GM13976 (cell line): ENCODE measurements around the gene ZMIZ1.

Source experiments
- DNase-seq: peaks from one replicate; pipeline ENCODE4 v3.0.0; 2012; ENCODE audit warnings: low spot score
- in situ Hi-C: fragments of 300-500 bp; cut with MboI; formaldehyde crosslinking; loops from one replicate; pipeline ENCODE4 v1.12.0; 2022; ENCODE audit warnings: low sequenced_read_pairs, mixed read lengths, inconsistent platforms; ENCODE audit not compliant: unreplicated experiment
- TF ChIP-seq, protein P1 (sequence below): IDR thresholded peaks from 2 replicates; pipeline ENCODE4 v1.5.1; 2012; ENCODE audit warnings: borderline replicate concordance, mild to moderate bottlenecking; ENCODE audit not compliant: insufficient read depth; ENCODE audit errors: extremely low read depth, missing control alignments, control extremely low read depth

ZMIZ1 gene

DNA sequence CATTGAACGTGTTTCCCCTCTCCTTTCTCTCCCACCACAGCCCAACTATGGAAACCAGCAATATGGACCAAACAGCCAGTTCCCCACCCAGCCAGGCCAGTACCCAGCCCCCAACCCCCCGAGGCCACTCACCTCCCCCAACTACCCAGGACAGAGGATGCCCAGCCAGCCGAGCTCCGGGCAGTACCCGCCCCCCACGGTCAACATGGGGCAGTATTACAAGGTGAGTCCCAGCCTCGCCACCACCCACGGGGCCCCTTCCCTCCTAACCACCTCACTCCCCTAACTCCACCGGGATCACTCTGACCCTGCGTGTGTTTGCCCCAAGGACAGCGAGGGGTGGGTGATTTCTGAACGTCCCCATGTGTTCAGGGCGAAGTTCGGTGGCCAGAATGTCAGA, 227.7 kb downstream of the ZMIZ1 start:
- TF ChIP-seq, protein P1, sequence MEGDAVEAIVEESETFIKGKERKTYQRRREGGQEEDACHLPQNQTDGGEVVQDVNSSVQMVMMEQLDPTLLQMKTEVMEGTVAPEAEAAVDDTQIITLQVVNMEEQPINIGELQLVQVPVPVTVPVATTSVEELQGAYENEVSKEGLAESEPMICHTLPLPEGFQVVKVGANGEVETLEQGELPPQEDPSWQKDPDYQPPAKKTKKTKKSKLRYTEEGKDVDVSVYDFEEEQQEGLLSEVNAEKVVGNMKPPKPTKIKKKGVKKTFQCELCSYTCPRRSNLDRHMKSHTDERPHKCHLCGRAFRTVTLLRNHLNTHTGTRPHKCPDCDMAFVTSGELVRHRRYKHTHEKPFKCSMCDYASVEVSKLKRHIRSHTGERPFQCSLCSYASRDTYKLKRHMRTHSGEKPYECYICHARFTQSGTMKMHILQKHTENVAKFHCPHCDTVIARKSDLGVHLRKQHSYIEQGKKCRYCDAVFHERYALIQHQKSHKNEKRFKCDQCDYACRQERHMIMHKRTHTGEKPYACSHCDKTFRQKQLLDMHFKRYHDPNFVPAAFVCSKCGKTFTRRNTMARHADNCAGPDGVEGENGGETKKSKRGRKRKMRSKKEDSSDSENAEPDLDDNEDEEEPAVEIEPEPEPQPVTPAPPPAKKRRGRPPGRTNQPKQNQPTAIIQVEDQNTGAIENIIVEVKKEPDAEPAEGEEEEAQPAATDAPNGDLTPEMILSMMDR: no peak
- in situ Hi-C loops: no loop called here
- no peak for DNase-seq

DNA sequence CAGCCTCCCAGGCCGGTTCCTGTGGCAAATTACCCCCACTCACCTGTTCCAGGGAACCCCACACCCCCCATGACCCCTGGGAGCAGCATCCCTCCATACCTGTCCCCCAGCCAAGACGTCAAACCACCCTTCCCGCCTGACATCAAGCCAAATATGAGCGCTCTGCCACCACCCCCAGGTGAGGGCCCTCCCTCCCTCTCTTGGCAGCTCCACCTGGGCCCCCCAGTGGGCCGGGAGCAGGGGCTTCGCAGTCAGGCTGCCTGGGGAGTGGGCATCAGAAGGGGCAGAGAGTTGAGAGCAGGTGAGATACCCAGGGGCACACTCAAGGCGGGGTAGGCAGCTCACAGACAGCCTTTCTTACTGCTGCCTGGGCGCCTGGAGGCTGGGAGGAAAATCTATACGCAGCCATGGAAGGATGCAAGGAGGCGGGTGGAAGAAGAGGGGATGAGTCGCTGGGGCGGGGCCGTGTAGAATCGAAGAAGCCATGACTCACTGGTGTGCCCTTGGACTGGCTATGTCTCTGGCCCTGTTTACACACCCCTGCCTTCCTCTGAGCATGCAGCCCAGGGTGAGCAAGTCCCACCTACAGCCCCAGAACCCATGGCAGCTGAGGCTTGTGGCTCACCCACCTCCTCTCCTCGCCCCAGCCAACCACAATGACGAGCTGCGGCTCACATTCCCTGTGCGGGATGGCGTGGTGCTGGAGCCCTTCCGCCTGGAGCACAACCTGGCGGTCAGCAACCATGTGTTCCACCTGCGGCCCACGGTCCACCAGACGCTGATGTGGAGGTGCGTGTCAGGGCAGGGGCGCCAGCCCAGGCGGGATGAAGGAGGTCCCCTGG, 229.9 kb downstream of the ZMIZ1 start:
- no peak for DNase-seq
- in situ Hi-C loops: no loop called here
- TF ChIP-seq, protein P1: no peak

DNA sequence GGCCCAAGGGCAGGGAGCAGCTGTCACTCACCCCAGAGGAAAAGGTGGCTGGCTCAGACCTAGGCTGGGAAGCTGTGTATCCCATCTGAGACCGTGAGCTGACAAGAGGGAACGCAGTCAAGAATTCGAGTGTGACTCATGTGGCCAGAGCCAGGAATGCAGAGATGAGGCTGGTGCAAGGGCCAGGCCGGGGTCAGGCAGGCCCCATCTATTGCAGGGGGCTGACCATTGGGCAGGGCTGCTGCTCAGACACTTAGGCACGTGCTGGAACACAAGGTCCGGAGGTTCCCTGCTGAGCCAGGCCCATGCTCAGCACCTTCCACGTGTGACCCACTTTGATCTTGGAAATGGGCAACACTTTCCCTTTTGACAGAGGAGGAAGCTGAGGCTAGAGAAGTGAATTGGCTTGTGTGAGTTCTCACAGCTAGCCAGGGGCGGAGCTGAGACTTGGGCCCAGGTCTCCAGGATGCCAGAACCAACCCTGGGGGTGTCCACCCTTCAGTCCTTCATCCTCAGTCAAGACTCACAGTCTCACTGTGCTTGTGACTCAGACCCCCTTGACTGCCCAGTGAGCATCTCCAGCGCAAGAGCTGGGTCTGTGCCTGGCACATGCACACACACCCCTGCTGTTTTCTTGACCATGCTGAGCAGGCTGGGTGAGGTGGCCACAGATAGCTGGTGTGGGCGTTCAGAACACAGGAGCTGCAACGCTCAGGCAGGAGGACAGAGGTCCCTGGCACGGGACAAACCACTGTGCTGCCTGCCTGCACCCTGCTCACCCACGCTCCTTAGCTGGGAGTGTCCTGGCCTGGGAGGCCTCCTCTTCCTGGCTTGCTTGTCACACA, 230.9 kb downstream of the ZMIZ1 start:
- in situ Hi-C loops: no loop called here
- no peak for DNase-seq
- TF ChIP-seq, protein P1: no peak

DNA sequence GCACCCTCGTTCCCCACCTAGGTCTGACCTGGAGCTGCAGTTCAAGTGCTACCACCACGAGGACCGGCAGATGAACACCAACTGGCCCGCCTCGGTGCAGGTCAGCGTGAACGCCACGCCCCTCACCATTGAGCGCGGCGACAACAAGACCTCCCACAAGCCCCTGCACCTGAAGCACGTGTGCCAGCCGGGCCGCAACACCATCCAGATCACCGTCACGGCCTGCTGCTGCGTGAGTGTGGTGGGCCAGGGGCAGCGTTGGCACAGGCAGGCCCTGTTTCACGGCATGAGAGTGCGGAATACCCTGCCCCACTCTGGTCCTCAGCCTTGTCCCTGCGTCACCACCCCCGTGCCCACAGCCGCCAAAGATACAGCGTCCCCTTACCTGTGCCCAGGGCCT, 231.9 kb downstream of the ZMIZ1 start:
- no peak for DNase-seq
- in situ Hi-C loops: no loop called here
- TF ChIP-seq, protein P1: no peak

DNA sequence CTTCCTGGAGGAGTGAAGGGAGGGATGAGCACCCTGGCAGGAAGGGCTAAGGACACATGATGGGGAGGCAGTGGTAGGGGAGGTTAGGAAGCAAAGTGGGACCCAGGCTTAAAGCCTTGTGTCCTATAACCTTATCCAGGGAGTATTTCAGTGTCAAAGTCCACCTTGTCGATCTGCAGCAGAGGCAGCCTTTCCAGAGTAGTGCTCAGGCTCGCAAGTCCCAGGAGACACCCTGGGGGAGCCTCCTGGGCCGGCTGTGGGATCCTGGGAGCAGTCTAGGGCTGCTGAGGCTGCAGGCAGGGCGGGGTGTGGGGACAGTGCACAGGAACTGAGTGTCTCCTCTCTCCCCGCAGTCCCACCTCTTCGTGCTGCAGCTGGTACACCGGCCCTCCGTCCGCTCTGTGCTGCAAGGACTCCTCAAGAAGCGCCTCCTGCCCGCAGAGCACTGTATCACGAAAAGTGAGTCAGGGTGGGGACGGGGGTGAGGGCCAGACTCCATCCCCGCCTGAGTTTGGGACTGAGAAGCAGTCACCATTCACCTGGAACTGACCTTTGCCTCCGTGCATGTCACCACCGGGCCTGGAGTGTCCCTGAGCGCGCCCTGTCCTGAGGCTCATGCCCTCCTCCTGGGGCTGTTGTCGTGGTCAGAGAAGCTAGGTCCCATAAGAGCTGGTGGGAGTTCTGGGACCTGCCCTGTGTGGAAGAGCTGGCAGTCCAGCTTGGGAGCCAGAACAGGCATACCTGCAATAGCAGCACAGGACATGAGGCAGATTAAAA, 233.2 kb downstream of the ZMIZ1 start:
- in situ Hi-C loops: no loop called here
- DNase-seq: no peak
- TF ChIP-seq, protein P1: no peak
